Subcutaneous abdominal adipose tissue (tissue), 5 donors: ENCODE measurements around the gene RGP1.
A peak's percentile ranks its signal among the peaks of the same experiment; 100 is the strongest.

Source experiments
- H3K27ac ChIP-seq: one replicate; pipeline ENCODE4 v1.7.0; 2013; ENCODE audit warnings: low read depth, mild to moderate bottlenecking, inconsistent platforms, low read length, moderate library complexity
- H3K27me3 ChIP-seq, 5 donors: one replicate each; pipeline ENCODE4 v1.7.0; 2013; ENCODE audit warnings: low read length in 5 of 5, inconsistent platforms in 1 of 5; ENCODE audit not compliant: control insufficient read depth in 5 of 5, insufficient read depth in 4 of 5
- H3K36me3 ChIP-seq, 5 donors: one replicate each; pipeline ENCODE4 v1.7.0; 2013; ENCODE audit warnings: low read length in 5 of 5; ENCODE audit not compliant: control insufficient read depth in 5 of 5, insufficient read depth in 5 of 5
- H3K4me1 ChIP-seq, 5 donors: one replicate each; pipeline ENCODE4 v1.7.0; 2013; ENCODE audit warnings: low read length in 5 of 5, mild to moderate bottlenecking in 3 of 5, moderate library complexity in 1 of 5; ENCODE audit not compliant: control insufficient read depth in 5 of 5, insufficient read depth in 5 of 5
- H3K4me3 ChIP-seq, 5 donors: one replicate each; pipeline ENCODE4 v1.7.0; 2013; ENCODE audit warnings: low read length in 5 of 5, low read depth in 1 of 5
- H3K9ac ChIP-seq, 5 donors: one replicate each; pipeline ENCODE4 v1.7.0; 2013; ENCODE audit warnings: low read length in 5 of 5, mild to moderate bottlenecking in 4 of 5, moderate library complexity in 3 of 5
- H3K9me3 ChIP-seq, 5 donors: one replicate each; pipeline ENCODE4 v1.7.0; 2013; ENCODE audit warnings: low read length in 5 of 5; ENCODE audit not compliant: control insufficient read depth in 5 of 5
- donor health status: healthy.
- donor health status: healthy.
- donor health status: healthy.
- donor health status: healthy.
- donor health status: healthy.

Gene RGP1

GRCh38 chr9:35718721-35719511, 30.2 kb upstream of the RGP1 start:
- Histone ChIP-seq H3K9me3 (peaks cover 0 to 3% (median 0%) of the 10 kb centered on the region in 5 donors), H3K36me3 (peaks cover 21 to 100% (median 99%) of the 10 kb centered on the region in 5 donors), H3K27me3 (no peaks in the 10 kb centered on the region), H3K4me3 (no peak overlapping the region), H3K4me1 (peaks cover 0 to 3% (median 0%) of the 10 kb centered on the region in 5 donors), H3K27ac (no peak overlapping the region), H3K9ac (no peak overlapping the region)

GRCh38 chr9:35719546-35719945, 29.5 kb upstream of the RGP1 start:
- H3K4me3 ChIP-seq: no peak overlapping the region
- H3K9ac ChIP-seq: no peak overlapping the region
- H3K9me3 ChIP-seq: no peaks in the 10 kb centered on the region
- peaks cover 0 to 3% (median 0%) of the 10 kb centered on the region in 5 donors for H3K4me1 ChIP-seq
- no peaks in the 10 kb centered on the region for H3K27me3 ChIP-seq
- no peak overlapping the region for H3K27ac ChIP-seq
- peaks cover 23 to 100% (median 99%) of the 10 kb centered on the region in 5 donors for H3K36me3 ChIP-seq

DNA sequence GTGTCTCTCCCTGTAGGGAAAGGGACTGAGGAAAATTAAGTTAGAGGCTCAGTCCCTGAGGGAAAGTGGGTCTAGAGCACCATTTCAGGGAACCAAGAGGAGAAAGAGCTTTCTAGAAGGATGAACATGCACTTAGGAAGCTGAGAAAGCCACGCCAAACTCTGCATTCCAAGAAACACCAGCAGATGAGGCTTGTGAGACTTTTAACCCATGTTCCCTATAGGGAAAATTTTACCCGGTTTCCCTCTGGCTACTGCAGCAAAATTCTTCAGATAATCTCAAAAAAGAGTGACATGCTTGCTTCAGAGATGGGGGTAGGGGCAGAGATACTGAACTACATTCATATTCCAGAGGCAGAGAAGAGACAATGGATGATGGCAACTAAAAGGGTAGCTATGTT, 25.7 kb upstream of the RGP1 start:
- H3K4me3 ChIP-seq: no peak overlapping the region
- H3K4me1 ChIP-seq: peaks cover 12 to 33% (median 31%) of the 10 kb centered on the region in 5 donors
- H3K9me3 ChIP-seq: no peaks in the 10 kb centered on the region
- H3K27me3 ChIP-seq: no peaks in the 10 kb centered on the region
- H3K27ac ChIP-seq: no peak overlapping the region
- H3K36me3 ChIP-seq: peaks cover 24 to 78% (median 72%) of the 10 kb centered on the region in 5 donors
- no peak overlapping the region for H3K9ac ChIP-seq

GRCh38 chr9:35723908-35724307, 25.2 kb upstream of the RGP1 start:
- no peak overlapping the region for H3K9ac ChIP-seq
- peaks cover 15 to 38% (median 36%) of the 10 kb centered on the region in 5 donors for H3K4me1 ChIP-seq
- peaks cover 24 to 73% (median 68%) of the 10 kb centered on the region in 5 donors for H3K36me3 ChIP-seq
- no peak overlapping the region for H3K4me3 ChIP-seq
- no peaks in the 10 kb centered on the region for H3K27me3 ChIP-seq
- no peaks in the 10 kb centered on the region for H3K9me3 ChIP-seq
- no peak overlapping the region for H3K27ac ChIP-seq

DNA sequence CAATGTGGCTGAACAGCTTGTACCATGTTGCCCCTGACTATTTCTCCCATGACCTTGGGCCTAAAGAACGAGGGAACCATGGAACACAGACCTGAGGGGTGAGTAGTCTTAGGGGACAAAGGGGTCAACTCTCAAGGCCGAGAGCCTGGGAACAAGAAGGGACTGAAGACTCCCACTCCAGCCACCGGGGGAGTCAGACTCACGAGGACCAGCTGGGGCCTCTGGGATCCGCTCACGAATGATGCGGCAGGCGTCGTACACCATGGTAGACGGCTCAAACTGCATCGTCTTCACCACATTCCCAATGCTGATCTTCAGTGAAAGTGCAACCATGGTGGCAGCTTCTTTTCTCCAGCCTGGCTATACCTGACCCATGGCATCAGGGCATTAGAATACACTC, 23.7 kb upstream of the RGP1 start:
- Histone ChIP-seq H3K27me3 (no peaks in the 10 kb centered on the region), H3K4me1 (peaks cover 28 to 52% (median 51%) of the 10 kb centered on the region in 5 donors)

GRCh38 chr9:35726931-35727330, 22.2 kb upstream of the RGP1 start:
- Histone ChIP-seq H3K9ac (peak overlapping the region in 3 of 5 donors; percentile 70 to 90 (median 85)), H3K4me1 (peaks cover 32 to 66% (median 62%) of the 10 kb centered on the region in 5 donors), H3K27me3 (no peaks in the 10 kb centered on the region), H3K9me3 (no peaks in the 10 kb centered on the region), H3K27ac (peak overlapping the region; percentile 96), H3K36me3 (peaks cover 18 to 43% (median 37%) of the 10 kb centered on the region in 5 donors), H3K4me3 (peak overlapping the region; percentile 23 to 88 (median 31))

More for the DNA sequence above, 23.7 kb upstream of the RGP1 start:
- H3K27ac ChIP-seq: no peak overlapping the region
- no peak overlapping the region for H3K9ac ChIP-seq
- no peaks in the 10 kb centered on the region for H3K9me3 ChIP-seq
- H3K36me3 ChIP-seq: peaks cover 24 to 58% (median 53%) of the 10 kb centered on the region in 5 donors
- H3K4me3 ChIP-seq: no peak overlapping the region

DNA sequence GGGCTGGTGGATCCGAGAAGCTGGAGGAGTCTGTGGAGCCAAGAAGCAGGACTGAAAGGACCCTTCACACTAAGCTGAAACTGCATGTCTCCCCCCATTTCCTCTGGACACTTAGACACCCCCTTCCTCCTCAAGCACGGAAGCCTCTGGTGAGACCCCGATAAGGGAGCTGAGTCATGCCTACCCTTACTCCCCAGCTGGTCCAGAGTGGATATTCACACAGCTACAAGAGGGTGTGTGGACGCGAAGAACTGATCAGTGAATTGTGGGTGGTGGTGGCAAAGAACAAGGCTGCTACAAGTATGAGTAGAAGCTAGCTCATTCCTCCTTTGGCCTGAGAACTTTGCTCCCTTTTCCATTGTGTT, 21.4 kb upstream of the RGP1 start:
- peaks cover 13 to 35% (median 30%) of the 10 kb centered on the region in 5 donors for H3K36me3 ChIP-seq
- H3K9ac ChIP-seq: peak overlapping the region; percentile 31 to 90 (median 70)
- peak overlapping the region; percentile 31 to 90 (median 72) for H3K4me3 ChIP-seq

DNA sequence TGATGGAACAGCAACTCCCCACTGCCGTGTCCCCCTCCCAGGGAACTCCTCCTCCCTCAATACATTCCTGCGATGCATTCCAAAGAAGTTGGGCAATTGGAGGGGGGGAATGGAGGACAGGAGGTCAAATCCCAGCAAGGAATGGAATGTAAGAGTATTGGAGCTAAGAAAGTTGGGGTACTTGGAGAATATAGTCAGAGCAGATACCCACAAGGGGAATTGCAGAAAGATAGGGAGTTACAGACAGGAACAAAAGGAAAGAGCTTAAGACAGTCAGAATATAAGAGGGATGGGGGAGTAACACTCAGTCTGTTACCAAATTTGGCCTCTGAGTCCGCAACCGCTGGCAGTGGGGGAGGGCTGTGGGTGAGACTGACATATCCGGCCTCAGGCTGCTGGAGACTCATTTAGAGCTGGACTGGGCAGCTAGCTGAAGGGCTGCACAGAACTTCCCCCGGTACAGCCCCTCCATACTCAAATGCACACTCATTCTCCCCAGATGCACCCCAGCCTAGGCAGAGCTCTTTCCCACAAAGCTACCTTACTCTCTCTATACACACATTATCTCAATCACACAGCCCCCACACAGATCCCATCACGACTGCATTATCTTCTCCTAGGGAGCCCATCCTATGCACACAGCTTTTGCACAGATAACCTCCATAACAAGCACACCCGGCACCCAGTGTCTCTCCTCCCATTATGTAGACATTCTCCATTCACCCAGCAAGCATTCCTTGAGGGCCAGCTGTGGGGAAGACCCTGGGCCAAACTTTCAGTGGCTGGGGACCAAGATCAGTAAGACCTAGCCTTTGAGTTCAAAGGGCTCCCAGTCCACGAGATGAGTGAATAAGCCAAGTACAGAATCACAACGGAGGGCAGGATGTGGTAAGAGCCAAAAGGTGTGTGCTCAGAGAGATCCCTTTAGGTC, 20.8 kb upstream of the RGP1 start:
- Histone ChIP-seq H3K9me3 (no peaks in the 10 kb centered on the region), H3K9ac (peak overlapping the region; percentile 31 to 90 (median 70)), H3K36me3 (peaks cover 12 to 29% (median 24%) of the 10 kb centered on the region in 5 donors), H3K27me3 (no peaks in the 10 kb centered on the region), H3K27ac (peak overlapping the region; percentile 96), H3K4me3 (peak overlapping the region; percentile 31 to 90 (median 72)), H3K4me1 (peaks cover 38 to 74% (median 71%) of the 10 kb centered on the region in 5 donors)

More for the DNA sequence above, 21.4 kb upstream of the RGP1 start:
- peaks cover 32 to 68% (median 64%) of the 10 kb centered on the region in 5 donors for H3K4me1 ChIP-seq
- no peaks in the 10 kb centered on the region for H3K9me3 ChIP-seq
- peak overlapping the region; percentile 96 for H3K27ac ChIP-seq
- no peaks in the 10 kb centered on the region for H3K27me3 ChIP-seq

DNA sequence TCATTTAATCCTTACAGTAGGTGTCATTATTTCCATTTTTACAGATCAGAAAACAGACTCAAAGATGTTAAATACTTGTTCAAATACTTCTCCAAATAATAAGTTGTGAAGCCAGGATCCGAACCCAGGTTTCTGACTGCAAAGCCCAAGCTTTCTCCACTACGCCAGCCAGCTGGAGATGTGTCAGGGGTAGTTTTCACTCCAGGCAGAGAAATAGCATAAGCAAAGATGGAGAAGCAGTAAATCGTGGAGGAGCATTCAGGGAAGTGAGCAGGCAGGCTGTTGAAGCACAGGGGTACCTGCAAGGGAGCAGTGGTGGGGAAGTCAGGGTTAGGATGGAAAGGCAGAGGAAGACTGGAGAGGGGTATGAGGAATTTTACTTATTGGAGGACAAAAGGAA, 20.0 kb upstream of the RGP1 start:
- peak overlapping the region; percentile 96 for H3K27ac ChIP-seq
- no peaks in the 10 kb centered on the region for H3K27me3 ChIP-seq
- no peaks in the 10 kb centered on the region for H3K9me3 ChIP-seq
- peak overlapping the region; percentile 72 to 92 (median 88) for H3K4me3 ChIP-seq
- peaks cover 38 to 79% (median 78%) of the 10 kb centered on the region in 5 donors for H3K4me1 ChIP-seq
- H3K9ac ChIP-seq: peak overlapping the region in 4 of 5 donors; percentile 31 to 90 (median 53)
- H3K36me3 ChIP-seq: peaks cover 9 to 21% (median 16%) of the 10 kb centered on the region in 5 donors
